ENCODE results near the gene BATF. TPM values are rescaled to one million over a fixed set of nuclear protein-coding genes. Genes with fewer than 3 reads are reported as not detected.

The BATF gene
- total and polyA plus RNA-seq, 2 of the 8 experiments (the other 6 are each of a cell fraction or from before 2014, with no cell fraction given) = not detected

DNA sequence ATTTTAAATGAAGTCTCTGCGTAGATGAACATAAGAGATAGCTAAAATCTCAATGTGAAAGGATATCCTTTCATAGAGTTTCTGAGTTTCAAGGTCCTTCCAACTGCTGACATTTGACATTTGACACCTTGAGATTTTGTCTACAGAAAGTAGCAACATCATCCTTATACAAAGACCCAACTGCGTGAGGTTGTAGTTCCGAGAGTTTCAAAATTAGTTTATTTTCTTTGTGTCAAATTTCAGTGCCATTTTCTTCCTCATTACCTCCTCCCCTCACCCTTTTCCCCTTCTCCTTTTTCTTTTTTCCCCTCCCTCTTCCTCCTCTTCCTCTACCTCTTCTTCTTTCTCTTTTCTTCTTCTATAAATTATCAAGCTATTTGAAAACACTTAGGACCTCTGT is 26.9 kb upstream of the BATF start:
- Histone ChIP-seq H4K5ac (ENCODE audit: insufficient read length, low read depth, low read length) (no peak overlapping the region), H3K79me1 (ENCODE audit: low read depth, low read length) (no peaks in the 10 kb centered on the region), H3K27ac (ENCODE audit: low read depth, low read length) (no peak overlapping the region), H3K27me3 (replicated peaks in 1 of 4; ENCODE audit: control insufficient read depth in 3 of 4, extremely low read depth in 1 of 4, insufficient read depth in 3 of 4, low read length in 3 of 4) (no peaks in the 10 kb centered on the region; a peak in 1 of 7 replicates), H2BK5ac (ENCODE audit: low read depth, low read length) (no peak overlapping the region), H4K8ac (ENCODE audit: extremely low read depth, insufficient read depth, low read length) (no peak overlapping the region), H4K20me1 (replicated peaks in 1 of 2; ENCODE audit: control insufficient read depth in 1 of 2, insufficient read depth in 2 of 2, low read length in 2 of 2) (no peaks in the 10 kb centered on the region), H3K9me3 (ENCODE audit: insufficient read depth in 2 of 2, low read depth in 1 of 2, low read length in 1 of 2) (no peaks in the 10 kb centered on the region), H3K4ac (replicated peaks; ENCODE audit: insufficient read length, low read depth, low read length) (no peak overlapping the region), H3K36me3 (ENCODE audit: control insufficient read depth in 2 of 4, insufficient read depth in 4 of 4, low read length in 3 of 4) (no peaks in the 10 kb centered on the region), H3K4me1 (replicated peaks in 1 of 4; ENCODE audit: control insufficient read depth in 3 of 4, insufficient read depth in 4 of 4, low read length in 3 of 4) (no peaks in the 10 kb centered on the region), H2BK12ac (ENCODE audit: low read depth, low read length) (no peak overlapping the region), H2BK20ac (ENCODE audit: low read length) (no peak overlapping the region), H3K23me2 (ENCODE audit: low read depth, low read length) (no peaks in the 10 kb centered on the region), H4K91ac (replicated peaks; ENCODE audit: insufficient read length, low read length) (no peak overlapping the region), H3K56ac (replicated peaks; ENCODE audit: insufficient read length, low read depth, low read length) (no peak overlapping the region), H3K23ac (ENCODE audit: insufficient read length) (no peak overlapping the region), H3K18ac (ENCODE audit: extremely low read depth, low read length) (no peak overlapping the region), H3K14ac (ENCODE audit: insufficient read length) (no peak overlapping the region), H3K79me2 (ENCODE audit: control insufficient read depth in 1 of 2, insufficient read depth in 2 of 2, low read length in 2 of 2) (no peaks in the 10 kb centered on the region), H3K4me3 (ENCODE audit: extremely low read depth in 1 of 4, insufficient read depth in 2 of 4, low read depth in 3 of 4, low read length in 4 of 4) (no peak overlapping the region), H2BK15ac (ENCODE audit: low read length) (no peak overlapping the region), H2BK120ac (replicated peaks; ENCODE audit: low read depth, low read length) (no peak overlapping the region), H2AFZ (ENCODE audit: low read length) (no peak overlapping the region), H3K4me2 (ENCODE audit: insufficient read depth in 1 of 2, low read depth in 2 of 2, low read length in 2 of 2) (no peak overlapping the region), H2AK5ac (ENCODE audit: low read depth, low read length) (no peak overlapping the region), H3K9ac (replicated peaks in 1 of 4; ENCODE audit: extremely low read depth in 1 of 4, low read depth in 3 of 4, low read length in 3 of 4) (no peak overlapping the region)
- no peak for TF ChIP-seq TCF12 (IDR thresholded peaks at IDR 0.05; ENCODE audit: low read depth, low read length)
- no peak for TF ChIP-seq TEAD4 (IDR thresholded peaks at IDR 0.05; ENCODE audit: low read depth, low read length)
- TF ChIP-seq KDM1A (IDR thresholded peaks at IDR 0.05; ENCODE audit: borderline replicate concordance, low read length) = no peak
- ChIA-PET CTCF (ENCODE audit: partially characterized antibody) (interaction anchor here (0.6 to 2.1 kb wide), 13 partner anchors 13 to 191 kb away, joined by 3 to 8 read pairs (median 4); no protein-coding TSS in a partner anchor), POLR2A (ENCODE audit: partially characterized antibody) (no interaction called here)
- WGBS, 2 experiments (ENCODE audit: extremely low coverage in 1 of 2, insufficient coverage in 1 of 2, insufficient read length in 1 of 2, insufficient replicate concordance in 2 of 2, low coverage in 1 of 2, low lambda C conversion rate in 2 of 2, missing lambda C conversion rate in 1 of 2) = 96% methylated on average over 3 of the region's 3 CpGs; no CpG with 5 or more reads in 1 of the 2 experiments
- FAIRE-seq (no peak), DNase-seq (ENCODE audit: low read depth in 1 of 2, low spot score in 2 of 2) (no peak)

Data from H1 (cell line).